Breast epithelium (tissue), 4 donors: ENCODE results near the gene CFAP20DC. TPM values are rescaled to one million over a fixed set of nuclear protein-coding genes. Genes with fewer than 3 reads are reported as not detected.

Experiments
- DNase-seq, 2 donors: peaks; one replicate each; pipeline ENCODE4 v3.0.0-alpha.2; 2019; ENCODE audit warnings: low spot score in 2 of 2
- H3K27ac ChIP-seq, 2 donors: fragments of 200-600 bp; sonication (generic) in 1 of 2; one replicate each; pipeline ENCODE4 v1.5.1; 2016 to 2019; ENCODE audit warnings: mild to moderate bottlenecking in 1 of 2
- H3K27me3 ChIP-seq, 2 donors: fragments of 200-600 bp; sonication (generic) in 1 of 2; one replicate each; pipeline versions ENCODE4 v1.5.1 to v1.6.0; 2017 to 2019; ENCODE audit warnings: control low read depth in 1 of 2, mild to moderate bottlenecking in 1 of 2
- H3K36me3 ChIP-seq: fragments of 200-600 bp; one replicate; pipeline ENCODE4 v1.5.1; 2019
- H3K4me1 ChIP-seq, 2 donors: fragments of 200-600 bp; sonication (generic); one replicate each; pipeline ENCODE4 v1.5.1; 2016 to 2019; ENCODE audit warnings: control low read depth in 1 of 2
- H3K4me3 ChIP-seq, 3 donors: fragments of 200-600 bp; sonication (generic); 1 replicate in 2 of 3; 2 replicates in 1 of 3; pipeline ENCODE4 v1.5.1; 2016 to 2019; ENCODE audit warnings: mild to moderate bottlenecking in 3 of 3, moderate library complexity in 2 of 3
- H3K9me3 ChIP-seq, 2 donors: fragments of 200-600 bp; sonication (generic) in 1 of 2; one replicate each; pipeline ENCODE4 v1.5.1; 2016 to 2019; ENCODE audit warnings: control low read depth in 1 of 2
- POLR2A ChIP-seq: fragments of 450-650 bp; IDR thresholded peaks from one replicate; pipeline ENCODE4 v1.6.1; 2016; ENCODE audit warnings: antibody characterized with exemption, mild to moderate bottlenecking, moderate library complexity
- POLR2AphosphoS5 ChIP-seq, 3 donors: sonication (generic); formaldehyde crosslinking; IDR thresholded peaks; one replicate each; pipeline ENCODE4 v1.6.1; 2017; ENCODE audit warnings: antibody characterized with exemption in 3 of 3
- intact Hi-C: fragments of 100-400 bp; cut with DNase I; formaldehyde crosslinking; loops from one replicate; pipeline ENCODE4 v1.15.1; 2023; ENCODE audit warnings: low total_unique reads
- total RNA-seq, 3 donors: library from RNA; depleted of rRNA; stranded (reverse); fragments of >200 nt; gene quantifications; one replicate each; pipeline ENCODE4 v1.1.0, GENCODE V29; 2016
- TF ChIP-seq, protein P1 (sequence below), 3 donors: fragments of 450-650 bp; IDR thresholded peaks; one replicate each; pipeline ENCODE4 v1.5.1; 2016 to 2017; ENCODE audit warnings: antibody characterized with exemption in 3 of 3, mild to moderate bottlenecking in 3 of 3, moderate library complexity in 3 of 3

Gene CFAP20DC
- total RNA-seq, 3 donors from 2014 or later = 0.44 to 3.3 (median 2.4) TPM

DNA sequence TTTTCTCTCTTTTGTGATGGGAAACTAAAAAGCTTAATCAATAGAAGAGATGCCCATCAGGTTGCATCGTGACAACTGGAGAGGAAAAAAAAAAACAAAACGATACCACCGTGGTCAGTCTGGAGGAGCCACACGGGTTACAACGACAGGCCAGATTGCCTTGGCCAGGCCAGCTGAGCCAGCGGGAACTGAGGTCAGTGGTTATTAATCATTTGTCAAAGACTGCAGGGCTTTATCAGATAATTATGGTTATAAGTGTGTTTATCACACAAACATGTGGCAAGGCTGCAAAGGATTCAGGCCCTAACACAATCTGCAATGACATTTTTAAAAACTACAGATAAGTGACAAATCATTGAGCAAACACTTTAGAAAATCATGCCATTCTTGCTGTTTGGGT is 248.3 kb downstream of the CFAP20DC start:
- Histone ChIP-seq H3K4me3 (no peak overlapping the region), H3K36me3 (no peaks in the 10 kb centered on the region), H3K4me1 (no peaks in the 10 kb centered on the region), H3K9me3 (no peaks in the 10 kb centered on the region), H3K27ac (no peak overlapping the region), H3K27me3 (no peaks in the 10 kb centered on the region)
- TF ChIP-seq, protein P1, sequence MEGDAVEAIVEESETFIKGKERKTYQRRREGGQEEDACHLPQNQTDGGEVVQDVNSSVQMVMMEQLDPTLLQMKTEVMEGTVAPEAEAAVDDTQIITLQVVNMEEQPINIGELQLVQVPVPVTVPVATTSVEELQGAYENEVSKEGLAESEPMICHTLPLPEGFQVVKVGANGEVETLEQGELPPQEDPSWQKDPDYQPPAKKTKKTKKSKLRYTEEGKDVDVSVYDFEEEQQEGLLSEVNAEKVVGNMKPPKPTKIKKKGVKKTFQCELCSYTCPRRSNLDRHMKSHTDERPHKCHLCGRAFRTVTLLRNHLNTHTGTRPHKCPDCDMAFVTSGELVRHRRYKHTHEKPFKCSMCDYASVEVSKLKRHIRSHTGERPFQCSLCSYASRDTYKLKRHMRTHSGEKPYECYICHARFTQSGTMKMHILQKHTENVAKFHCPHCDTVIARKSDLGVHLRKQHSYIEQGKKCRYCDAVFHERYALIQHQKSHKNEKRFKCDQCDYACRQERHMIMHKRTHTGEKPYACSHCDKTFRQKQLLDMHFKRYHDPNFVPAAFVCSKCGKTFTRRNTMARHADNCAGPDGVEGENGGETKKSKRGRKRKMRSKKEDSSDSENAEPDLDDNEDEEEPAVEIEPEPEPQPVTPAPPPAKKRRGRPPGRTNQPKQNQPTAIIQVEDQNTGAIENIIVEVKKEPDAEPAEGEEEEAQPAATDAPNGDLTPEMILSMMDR (IDR thresholded peaks at IDR 0.05) = no peak
- TF ChIP-seq POLR2AphosphoS5 (IDR thresholded peaks at IDR 0.05) = no peak
- no peak for TF ChIP-seq POLR2A
- intact Hi-C loops = no loop called here
- no peak for DNase-seq

DNA sequence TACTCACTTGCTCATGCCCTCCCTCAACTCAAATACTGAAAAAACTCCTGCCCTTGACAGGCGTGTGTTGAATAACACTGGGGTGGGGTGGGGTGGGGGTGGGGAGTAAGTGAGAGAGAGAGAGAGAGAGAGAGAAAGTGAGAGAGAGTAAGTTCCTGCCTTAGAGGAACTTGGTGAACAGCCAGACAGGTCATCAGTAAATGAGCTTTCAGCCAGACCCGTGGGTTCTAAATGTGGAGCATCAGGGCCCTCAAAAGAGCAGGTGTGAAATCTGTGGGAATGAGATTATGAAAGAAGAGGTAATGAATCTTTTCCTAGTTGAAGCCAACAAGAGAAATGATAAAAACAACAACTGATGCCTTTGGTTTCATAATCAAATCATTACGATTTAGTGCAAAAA is 248.9 kb downstream of the CFAP20DC start:
- no peak overlapping the region for H3K4me3 ChIP-seq
- no peaks in the 10 kb centered on the region for H3K4me1 ChIP-seq
- TF ChIP-seq POLR2A (no peak), POLR2AphosphoS5 (IDR thresholded peaks at IDR 0.05) (no peak)
- TF ChIP-seq, protein P1 (IDR thresholded peaks at IDR 0.05) = no peak
- H3K36me3 ChIP-seq = no peaks in the 10 kb centered on the region
- H3K27me3 ChIP-seq = no peaks in the 10 kb centered on the region
- intact Hi-C loops = no loop called here
- no peaks in the 10 kb centered on the region for H3K9me3 ChIP-seq
- H3K27ac ChIP-seq = no peak overlapping the region
- DNase-seq = no peak

DNA sequence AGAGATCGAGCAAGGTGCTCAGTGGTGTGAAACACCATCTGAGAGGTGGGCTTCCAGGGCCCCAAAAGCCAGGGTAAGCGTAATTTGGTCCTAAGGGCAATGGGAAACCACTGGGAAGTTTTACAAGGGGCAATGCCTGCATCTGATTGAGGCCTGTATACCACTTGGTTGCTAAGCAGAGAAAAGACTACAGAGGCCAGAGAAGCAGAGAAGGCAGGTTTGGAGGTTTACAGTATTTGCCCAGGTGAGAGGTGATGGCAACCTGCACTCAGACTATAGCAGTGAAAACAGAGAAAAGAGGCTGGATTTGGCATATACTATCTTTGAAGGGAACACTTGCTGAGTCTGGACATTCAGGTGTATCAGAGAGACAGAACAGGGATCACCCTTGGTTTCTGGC is 249.8 kb downstream of the CFAP20DC start:
- Histone ChIP-seq H3K4me1 (no peaks in the 10 kb centered on the region), H3K9me3 (no peaks in the 10 kb centered on the region), H3K27me3 (no peaks in the 10 kb centered on the region), H3K27ac (no peak overlapping the region), H3K4me3 (no peak overlapping the region), H3K36me3 (no peaks in the 10 kb centered on the region)
- DNase-seq = no peak
- TF ChIP-seq, protein P1 (IDR thresholded peaks at IDR 0.05) = no peak
- TF ChIP-seq POLR2AphosphoS5 (IDR thresholded peaks at IDR 0.05) (no peak), POLR2A (no peak)
- intact Hi-C loops = no loop called here

DNA sequence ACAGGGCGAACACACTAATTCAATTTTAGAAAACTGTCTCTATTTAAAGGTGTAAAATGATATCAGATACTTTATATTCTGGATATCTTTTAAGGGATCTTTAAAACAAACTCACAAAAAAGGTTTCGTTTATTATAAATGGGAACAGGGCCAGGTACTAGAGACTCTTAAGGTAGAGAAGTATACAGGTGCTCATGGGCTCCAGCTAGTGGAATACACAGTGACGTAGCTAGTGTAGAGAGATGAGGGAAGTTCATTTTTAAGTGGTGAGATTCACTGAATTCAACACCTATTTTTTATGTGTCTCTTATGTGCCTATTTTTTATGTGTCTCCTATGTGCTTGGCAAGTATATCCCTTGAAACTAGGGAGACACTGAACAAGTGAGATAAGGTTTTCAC is 250.6 kb downstream of the CFAP20DC start:
- no peak for DNase-seq
- Histone ChIP-seq H3K27ac (no peak overlapping the region), H3K36me3 (no peaks in the 10 kb centered on the region), H3K4me1 (no peaks in the 10 kb centered on the region), H3K9me3 (no peaks in the 10 kb centered on the region), H3K4me3 (no peak overlapping the region), H3K27me3 (no peaks in the 10 kb centered on the region)
- TF ChIP-seq, protein P1 (IDR thresholded peaks at IDR 0.05) = no peak
- TF ChIP-seq POLR2AphosphoS5 (IDR thresholded peaks at IDR 0.05) = no peak
- TF ChIP-seq POLR2A = no peak
- intact Hi-C loops = no loop called here

DNA sequence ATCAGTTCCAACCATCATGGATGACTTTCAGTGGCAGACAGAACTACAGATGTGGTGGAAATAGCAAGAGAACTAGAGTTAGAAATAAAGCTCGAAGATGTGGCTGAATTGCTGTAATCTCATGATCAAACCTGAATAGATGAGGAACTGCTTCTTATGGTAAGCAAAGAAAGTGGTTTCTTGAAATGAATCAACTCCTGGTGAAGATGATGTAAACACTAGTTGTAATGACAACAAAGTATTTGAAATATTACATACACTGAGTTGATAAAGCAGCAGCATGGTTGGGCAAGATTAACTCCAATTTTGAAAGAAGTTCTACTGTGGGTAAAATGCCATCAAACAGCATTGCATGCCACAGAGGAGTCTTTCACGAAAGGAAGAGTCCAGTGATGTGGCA is 251.5 kb downstream of the CFAP20DC start:
- Histone ChIP-seq H3K36me3 (no peaks in the 10 kb centered on the region), H3K27ac (no peak overlapping the region), H3K27me3 (no peaks in the 10 kb centered on the region), H3K4me1 (no peaks in the 10 kb centered on the region), H3K9me3 (no peaks in the 10 kb centered on the region), H3K4me3 (no peak overlapping the region)
- TF ChIP-seq POLR2AphosphoS5 (IDR thresholded peaks at IDR 0.05) (no peak), POLR2A (no peak)
- TF ChIP-seq, protein P1 (IDR thresholded peaks at IDR 0.05) = no peak
- intact Hi-C loops = no loop called here
- no peak for DNase-seq
